ENCODE data around the gene RNU5B-1.

DNA sequence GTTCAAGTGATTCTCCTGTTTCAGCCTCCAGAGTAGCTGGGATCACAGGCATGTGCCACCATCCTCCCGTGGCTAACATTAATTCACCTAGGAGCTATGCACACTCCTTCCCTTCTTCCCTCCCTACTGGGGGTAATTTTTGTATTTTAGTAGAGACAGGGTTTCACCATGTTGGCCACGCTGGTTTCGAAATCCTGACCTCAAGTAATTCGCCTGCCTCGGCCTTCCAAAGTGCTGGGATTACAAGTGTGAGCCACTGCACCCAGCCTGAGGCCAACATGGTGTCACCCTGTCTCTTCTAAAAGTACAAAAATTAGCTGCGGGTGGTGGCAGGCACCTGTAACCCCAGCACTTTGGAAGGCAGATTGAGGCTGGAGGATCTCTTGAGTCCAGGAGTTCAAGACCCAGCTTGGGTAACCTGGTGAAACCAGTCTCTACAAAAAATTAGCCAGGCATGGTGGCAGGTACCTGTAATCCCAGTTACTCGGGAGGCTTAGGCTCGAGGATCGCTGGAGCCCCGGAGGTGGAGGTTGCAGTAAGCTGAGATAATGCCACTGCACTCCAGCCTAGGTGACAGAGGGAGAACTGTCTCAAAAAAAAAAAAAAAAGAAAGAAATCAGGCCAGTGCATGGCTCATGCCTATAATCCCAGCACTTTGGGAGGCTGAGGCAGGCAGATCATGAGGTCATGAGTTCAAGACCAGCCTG is 6.1 kb downstream of the RNU5B-1 start:
- TF ChIP-seq ZNF274 (IDR thresholded peaks at IDR 0.05; ENCODE audit: low read depth, low read length) (no peak), SUZ12 (IDR thresholded peaks at IDR 0.05; ENCODE audit: extremely low read depth, insufficient read depth, insufficient read length) (no peak), YY1 (IDR thresholded peaks at IDR 0.05; ENCODE audit: insufficient read depth, insufficient read length) (no peak)
